KMS-11 (cell line): ENCODE results near the gene DHRS3.

Experiments used
- H2AFZ ChIP-seq: fragments of 200-600 bp; sonication (generic); 2 replicates; pipeline ENCODE4 v1.6.1; 2016; ENCODE audit warnings: antibody characterized with exemption, mixed run types, low read depth
- H3K27ac ChIP-seq: fragments of 200-600 bp; sonication (generic); 2 replicates; pipeline ENCODE4 v1.6.1; 2016; ENCODE audit warnings: mild to moderate bottlenecking, mixed run types
- H3K27me3 ChIP-seq: fragments of 200-600 bp; sonication (generic); 2 replicates; pipeline ENCODE4 v1.6.1; 2017; ENCODE audit warnings: mild to moderate bottlenecking, low read depth, mixed run types, moderate library complexity; ENCODE audit not compliant: insufficient read depth
- H3K36me3 ChIP-seq: fragments of 200-600 bp; sonication (generic); 2 replicates; pipeline ENCODE4 v1.6.1; 2017; ENCODE audit warnings: mild to moderate bottlenecking, mixed run types; ENCODE audit not compliant: insufficient read depth
- H3K4me1 ChIP-seq: fragments of 200-600 bp; sonication (generic); 2 replicates; pipeline ENCODE4 v1.6.1; 2016; ENCODE audit warnings: mild to moderate bottlenecking, low read depth, mixed run types; ENCODE audit not compliant: poor library complexity, severe bottlenecking
- H3K4me2 ChIP-seq: fragments of 200-600 bp; sonication (generic); 2 replicates; pipeline ENCODE4 v1.7.0; 2016; ENCODE audit warnings: mild to moderate bottlenecking, mixed run types
- H3K4me3 ChIP-seq: fragments of 200-600 bp; sonication (generic); IDR thresholded peaks from 2 replicates; pipeline ENCODE4 v1.6.1; 2017; ENCODE audit warnings: low read depth, low read length, mixed read lengths; ENCODE audit not compliant: insufficient read depth
- H3K79me2 ChIP-seq: fragments of 200-600 bp; sonication (generic); 2 replicates; pipeline ENCODE4 v1.6.1; 2016; ENCODE audit warnings: low read depth, mixed run types; ENCODE audit not compliant: insufficient read depth
- H3K9ac ChIP-seq: fragments of 200-600 bp; sonication (generic); 2 replicates; pipeline ENCODE4 v1.6.1; 2016; ENCODE audit warnings: mild to moderate bottlenecking, mixed run types
- H4K20me1 ChIP-seq: fragments of 200-600 bp; sonication (generic); 2 replicates; pipeline ENCODE4 v1.6.1; 2016; ENCODE audit warnings: mild to moderate bottlenecking, mixed run types; ENCODE audit not compliant: insufficient read depth
- CTCF ChIP-seq: fragments of 200-600 bp; sonication (generic); conservative IDR thresholded peaks from 2 replicates; pipeline ENCODE4 v1.6.1; 2017; ENCODE audit warnings: low read depth, mild to moderate bottlenecking, antibody characterized with exemption, low read length, moderate library complexity, mixed read lengths

Gene DHRS3

GRCh38 chr1:12549460-12550349, 68.3 kb downstream of the DHRS3 start:
- Histone ChIP-seq H3K9ac (no peak overlapping the region), H4K20me1 (no peaks in the 10 kb centered on the region), H3K36me3 (no peaks in the 10 kb centered on the region), H3K27me3 (no peaks in the 10 kb centered on the region), H3K4me1 (no peaks in the 10 kb centered on the region), H3K79me2 (no peaks in the 10 kb centered on the region), H3K27ac (no peak overlapping the region), H2AFZ (no peak overlapping the region), H3K4me2 (no peak overlapping the region), H3K4me3 (no peak overlapping the region)
- no peak for TF ChIP-seq CTCF

- Histone ChIP-seq H3K4me2 (no peak overlapping the region), H3K4me1 (no peaks in the 10 kb centered on the region), H3K4me3 (no peak overlapping the region), H3K9ac (no peak overlapping the region), H2AFZ (no peak overlapping the region), H3K79me2 (no peaks in the 10 kb centered on the region), H3K27ac (no peak overlapping the region), H3K27me3 (no peaks in the 10 kb centered on the region), H4K20me1 (no peaks in the 10 kb centered on the region), H3K36me3 (no peaks in the 10 kb centered on the region)
- no peak for TF ChIP-seq CTCF
Measured at GRCh38 chr1:12548973-12549459, 69.0 kb downstream of the DHRS3 start.

- no peak for TF ChIP-seq CTCF
- no peaks in the 10 kb centered on the region for H3K4me1 ChIP-seq
- H3K4me2 ChIP-seq = no peak overlapping the region
Measured at GRCh38 chr1:12548279-12548972, 69.6 kb downstream of the DHRS3 start.

GRCh38 chr1:12547586-12548225, 70.3 kb downstream of the DHRS3 start:
- no peaks in the 10 kb centered on the region for H4K20me1 ChIP-seq
- no peak overlapping the region for H3K4me2 ChIP-seq
- H3K4me1 ChIP-seq = no peaks in the 10 kb centered on the region
- H3K79me2 ChIP-seq = no peaks in the 10 kb centered on the region
- no peaks in the 10 kb centered on the region for H3K36me3 ChIP-seq
- H3K4me3 ChIP-seq = no peak overlapping the region
- no peak for TF ChIP-seq CTCF
- H3K9ac ChIP-seq = no peak overlapping the region
- no peak overlapping the region for H3K27ac ChIP-seq
- H2AFZ ChIP-seq = no peak overlapping the region
- H3K27me3 ChIP-seq = no peaks in the 10 kb centered on the region

More at GRCh38 chr1:12548279-12548972, 69.6 kb downstream of the DHRS3 start:
- H2AFZ ChIP-seq = no peak overlapping the region
- no peaks in the 10 kb centered on the region for H4K20me1 ChIP-seq
- H3K36me3 ChIP-seq = no peaks in the 10 kb centered on the region
- H3K27me3 ChIP-seq = no peaks in the 10 kb centered on the region
- no peaks in the 10 kb centered on the region for H3K79me2 ChIP-seq
- H3K9ac ChIP-seq = no peak overlapping the region
- no peak overlapping the region for H3K27ac ChIP-seq
- H3K4me3 ChIP-seq = no peak overlapping the region
